Activated B cell treated with CpG ODN at 0.5 μM for 24 hours (primary cell): ENCODE results near the gene GXYLT1. TPM values are rescaled to one million over a fixed set of nuclear protein-coding genes. Genes with fewer than 3 reads are reported as not detected.
A peak's percentile ranks its signal among the peaks of the same experiment; 100 is the strongest.

Source experiments
- ATAC-seq: fragments of 200-7000 bp; cut with Tn5 transposase; one replicate; pipeline ENCODE4 v1.10.0; 2021; ENCODE audit warnings: low read depth, mild to moderate bottlenecking, moderate library complexity
- CTCF ChIA-PET: fragments of 350-600 bp; sonication (Branson Sonifier 250); formaldehyde crosslinking; loops from one replicate; lab custom pipeline; 2021; ENCODE audit warnings: antibody characterized with exemption; lab: Charles Lee
- POLR2A ChIA-PET: fragments of 350-600 bp; sonication (Branson Sonifier 250); formaldehyde crosslinking; loops from one replicate; lab custom pipeline; 2021; ENCODE audit warnings: antibody characterized with exemption; lab: Charles Lee
- DNase-seq: peaks from one replicate; pipeline ENCODE4 v3.0.0; 2022
- H3K27ac Mint-ChIP-seq: one replicate; pipeline ENCODE4 v1.8.0; 2020; ENCODE audit warnings: mixed read lengths
- H3K27me3 Mint-ChIP-seq: one replicate; pipeline ENCODE4 v1.8.0; 2021; ENCODE audit warnings: mixed read lengths
- H3K36me3 Mint-ChIP-seq: one replicate; pipeline ENCODE4 v1.8.0; 2021; ENCODE audit warnings: low read depth, mixed read lengths
- H3K4me1 Mint-ChIP-seq: one replicate; pipeline ENCODE4 v1.8.0; 2021; ENCODE audit warnings: mixed read lengths
- H3K4me3 Mint-ChIP-seq: one replicate; pipeline ENCODE4 v1.8.0; 2020; ENCODE audit warnings: mild to moderate bottlenecking, mixed read lengths
- H3K9me3 Mint-ChIP-seq: one replicate; pipeline ENCODE4 v1.8.0; 2020; ENCODE audit warnings: mixed read lengths
- intact Hi-C: fragments of 100-400 bp; cut with micrococcal nuclease; formaldehyde crosslinking; loops from one replicate; pipeline ENCODE4 v1.15.1; 2024
- total RNA-seq: library from RNA; stranded (reverse); gene quantifications from 2 replicates; pipeline ENCODE4 v1.2.3, GENCODE V29; 2022
- TF ChIP-seq, protein P1 (sequence below): fragments of 200-600 bp; IDR thresholded peaks from one replicate; pipeline ENCODE4 v1.8.0; 2022; ENCODE audit warnings: antibody characterized with exemption, mild to moderate bottlenecking

The GXYLT1 gene
- total RNA-seq, 1 donor from 2014 or later: 7.9 TPM

GRCh38 chr12:42187799-42188198, 43.1 kb upstream of the GXYLT1 start:
- Mint-ChIP-seq H3K27ac (no peak overlapping the region), H3K36me3 (peaks cover 11% of the 10 kb centered on the region), H3K4me3 (no peak overlapping the region), H3K4me1 (peaks cover 41% of the 10 kb centered on the region), H3K27me3 (no peaks in the 10 kb centered on the region), H3K9me3 (no peaks in the 10 kb centered on the region)
- no peak for DNase-seq
- CTCF ChIA-PET: no interaction called here
- no peak for ATAC-seq
- POLR2A ChIA-PET: interaction anchor here (0.6 kb wide), 2 partner anchors 47 to 1963 kb away, joined by 3 read pairs; partner anchors contain the start of gene LRRK2
- TF ChIP-seq, protein P1, sequence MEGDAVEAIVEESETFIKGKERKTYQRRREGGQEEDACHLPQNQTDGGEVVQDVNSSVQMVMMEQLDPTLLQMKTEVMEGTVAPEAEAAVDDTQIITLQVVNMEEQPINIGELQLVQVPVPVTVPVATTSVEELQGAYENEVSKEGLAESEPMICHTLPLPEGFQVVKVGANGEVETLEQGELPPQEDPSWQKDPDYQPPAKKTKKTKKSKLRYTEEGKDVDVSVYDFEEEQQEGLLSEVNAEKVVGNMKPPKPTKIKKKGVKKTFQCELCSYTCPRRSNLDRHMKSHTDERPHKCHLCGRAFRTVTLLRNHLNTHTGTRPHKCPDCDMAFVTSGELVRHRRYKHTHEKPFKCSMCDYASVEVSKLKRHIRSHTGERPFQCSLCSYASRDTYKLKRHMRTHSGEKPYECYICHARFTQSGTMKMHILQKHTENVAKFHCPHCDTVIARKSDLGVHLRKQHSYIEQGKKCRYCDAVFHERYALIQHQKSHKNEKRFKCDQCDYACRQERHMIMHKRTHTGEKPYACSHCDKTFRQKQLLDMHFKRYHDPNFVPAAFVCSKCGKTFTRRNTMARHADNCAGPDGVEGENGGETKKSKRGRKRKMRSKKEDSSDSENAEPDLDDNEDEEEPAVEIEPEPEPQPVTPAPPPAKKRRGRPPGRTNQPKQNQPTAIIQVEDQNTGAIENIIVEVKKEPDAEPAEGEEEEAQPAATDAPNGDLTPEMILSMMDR: no peak
- intact Hi-C loops: loop anchor here (2.0 to 5.0 kb wide), 3 partner anchors 15 to 50 kb away; partner anchors contain the start of genes GXYLT1 and YAF2

GRCh38 chr12:42186793-42187192, 42.1 kb upstream of the GXYLT1 start:
- no peaks in the 10 kb centered on the region for H3K27me3 Mint-ChIP-seq
- DNase-seq (no peak), ATAC-seq (peak; percentile 92)
- peaks cover 46% of the 10 kb centered on the region for H3K4me1 Mint-ChIP-seq
- no peaks in the 10 kb centered on the region for H3K9me3 Mint-ChIP-seq
- H3K4me3 Mint-ChIP-seq: no peak overlapping the region
- H3K36me3 Mint-ChIP-seq: peaks cover 5% of the 10 kb centered on the region
- intact Hi-C loops: loop anchor here (2.0 to 5.0 kb wide), 3 partner anchors 14 to 51 kb away; partner anchors contain the start of genes GXYLT1 and YAF2
- TF ChIP-seq, protein P1: no peak
- ChIA-PET CTCF (no interaction called here), POLR2A (no interaction called here)
- H3K27ac Mint-ChIP-seq: no peak overlapping the region

DNA sequence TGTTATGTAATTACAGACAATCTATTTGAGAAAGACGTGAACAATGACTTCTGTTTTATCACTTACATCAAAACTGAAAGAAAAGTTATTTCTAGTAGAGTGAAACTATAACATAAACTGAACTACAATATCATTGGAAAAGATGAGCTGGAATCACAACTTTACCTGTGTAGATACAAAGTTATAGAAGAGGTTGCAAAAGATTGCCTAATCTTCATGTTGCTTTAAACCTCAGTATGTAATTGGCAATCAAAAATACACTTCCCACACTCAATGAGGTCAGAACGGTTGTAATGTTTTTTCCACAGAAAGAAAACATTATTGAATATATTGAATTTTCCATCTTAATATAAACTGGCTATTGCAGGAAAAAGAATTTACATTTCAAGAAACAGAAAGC, 37.7 kb upstream of the GXYLT1 start:
- H3K4me3 Mint-ChIP-seq: no peak overlapping the region
- DNase-seq (no peak), ATAC-seq (no peak)
- H3K27ac Mint-ChIP-seq: no peak overlapping the region
- TF ChIP-seq, protein P1: no peak
- peaks cover 23% of the 10 kb centered on the region for H3K36me3 Mint-ChIP-seq
- H3K9me3 Mint-ChIP-seq: no peaks in the 10 kb centered on the region
- ChIA-PET CTCF (no interaction called here), POLR2A (no interaction called here)
- H3K4me1 Mint-ChIP-seq: peaks cover 29% of the 10 kb centered on the region
- H3K27me3 Mint-ChIP-seq: no peaks in the 10 kb centered on the region
- intact Hi-C loops: no loop called here

GRCh38 chr12:42180990-42181596, 36.4 kb upstream of the GXYLT1 start:
- ATAC-seq: no peak
- ChIA-PET POLR2A (no interaction called here), CTCF (no interaction called here)
- H3K27ac Mint-ChIP-seq: no peak overlapping the region
- peaks cover 2% of the 10 kb centered on the region for H3K9me3 Mint-ChIP-seq
- no peaks in the 10 kb centered on the region for H3K27me3 Mint-ChIP-seq
- intact Hi-C loops: no loop called here
- TF ChIP-seq, protein P1: no peak
- no peak overlapping the region for H3K4me3 Mint-ChIP-seq
- H3K4me1 Mint-ChIP-seq: peaks cover 19% of the 10 kb centered on the region
- peaks cover 33% of the 10 kb centered on the region for H3K36me3 Mint-ChIP-seq
- no peak for DNase-seq

DNA sequence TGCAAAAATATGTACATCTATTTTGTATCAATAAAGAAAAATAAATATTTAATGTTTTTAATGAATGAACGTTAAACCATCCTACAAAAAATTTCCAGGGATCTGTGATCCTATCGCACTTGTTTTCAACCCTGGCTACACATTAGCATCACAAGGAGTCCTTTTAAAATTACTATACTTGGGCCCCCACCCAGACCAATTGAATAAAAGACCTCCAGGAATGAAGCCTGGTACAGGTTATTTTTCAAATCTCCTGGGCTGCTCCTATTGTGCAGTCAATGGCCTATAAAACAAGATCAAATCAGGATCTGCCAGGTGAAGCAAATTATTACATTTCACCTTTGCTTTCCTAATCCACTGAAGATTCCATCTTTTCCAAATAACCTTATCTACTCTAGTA, 33.4 kb upstream of the GXYLT1 start:
- Mint-ChIP-seq H3K27ac (no peak overlapping the region), H3K4me3 (no peak overlapping the region), H3K4me1 (peaks cover 20% of the 10 kb centered on the region), H3K9me3 (peaks cover 4% of the 10 kb centered on the region), H3K36me3 (peaks cover 37% of the 10 kb centered on the region), H3K27me3 (no peaks in the 10 kb centered on the region)
- ATAC-seq (no peak), DNase-seq (no peak)
- intact Hi-C loops: no loop called here
- CTCF ChIA-PET: no interaction called here
- TF ChIP-seq, protein P1: no peak
- POLR2A ChIA-PET: no interaction called here
